SK-N-SH treated with all-trans-retinoic acid at 6 μM for 48 hours (cell line): ENCODE results near the gene PDK1.

Experiments used
- ATAC-seq: fragments of 200-7000 bp; cut with Tn5 transposase; 3 replicates; pipeline ENCODE4 v1.9.1; 2020; ENCODE audit warnings: mild to moderate bottlenecking, moderate library complexity
- ARNTL ChIP-seq: fragments of 450-650 bp; formaldehyde crosslinking; IDR thresholded peaks from 2 replicates; pipeline ENCODE4 v1.5.0; 2020; ENCODE audit warnings: low read depth, mild to moderate bottlenecking, moderate library complexity, borderline replicate concordance
- BACH2 ChIP-seq: fragments of 250-450 bp; sonication (Bioruptor Pico); IDR thresholded peaks from 2 replicates; pipeline ENCODE4 v1.9.0; 2021; ENCODE audit warnings: mild to moderate bottlenecking, borderline replicate concordance
- CSDC2 ChIP-seq: fragments of 250-450 bp; sonication (Bioruptor Pico); IDR thresholded peaks from 2 replicates; pipeline ENCODE4 v1.5.0; 2020; ENCODE audit warnings: mild to moderate bottlenecking, moderate library complexity
- GLIS3 ChIP-seq: fragments of 250-450 bp; sonication (Bioruptor Pico); IDR thresholded peaks from 2 replicates; pipeline ENCODE4 v1.5.0; 2020; ENCODE audit warnings: mild to moderate bottlenecking, moderate library complexity
- ISL1 ChIP-seq: fragments of 250-450 bp; sonication (Bioruptor Pico); IDR thresholded peaks from 2 replicates; pipeline ENCODE4 v2.1.2; 2022; ENCODE audit warnings: mild to moderate bottlenecking, moderate library complexity
- OSR1 ChIP-seq: fragments of 250-450 bp; sonication (Bioruptor Pico); IDR thresholded peaks from 2 replicates; pipeline ENCODE4 v1.8.0; 2022; ENCODE audit warnings: moderate library complexity, mild to moderate bottlenecking, inconsistent platforms
- PPARA ChIP-seq: fragments of 250-450 bp; sonication (Bioruptor Pico); IDR thresholded peaks from 2 replicates; pipeline ENCODE4 v1.5.0; 2020; ENCODE audit warnings: mild to moderate bottlenecking, borderline replicate concordance
- RARB ChIP-seq: fragments of 250-450 bp; sonication (Bioruptor Pico); IDR thresholded peaks from 2 replicates; pipeline ENCODE4 v1.8.0; 2021; ENCODE audit warnings: mild to moderate bottlenecking, moderate library complexity
- SNAI2 ChIP-seq: fragments of 250-450 bp; sonication (Bioruptor Pico); IDR thresholded peaks from 2 replicates; pipeline ENCODE4 v1.5.0; 2020; ENCODE audit warnings: mild to moderate bottlenecking, moderate library complexity
- TCF4 ChIP-seq: fragments of 250-450 bp; sonication (Bioruptor Pico); IDR thresholded peaks from 2 replicates; pipeline ENCODE4 v1.8.0; 2021; ENCODE audit warnings: mild to moderate bottlenecking, moderate library complexity, borderline replicate concordance
- TOX ChIP-seq: fragments of 250-450 bp; sonication (Bioruptor Pico); IDR thresholded peaks from 2 replicates; pipeline ENCODE4 v1.8.0; 2021; ENCODE audit warnings: mild to moderate bottlenecking, moderate library complexity, borderline replicate concordance
- ZC3H10 ChIP-seq: fragments of 250-450 bp; sonication (Bioruptor Pico); IDR thresholded peaks from 2 replicates; pipeline ENCODE4 v1.5.1; 2021; ENCODE audit warnings: mild to moderate bottlenecking, moderate library complexity
- ZFP30 ChIP-seq: fragments of 450-650 bp; formaldehyde crosslinking; IDR thresholded peaks from 2 replicates; pipeline ENCODE4 v1.5.0; 2022; ENCODE audit warnings: mild to moderate bottlenecking, moderate library complexity
- ZNF565 ChIP-seq: fragments of 450-650 bp; formaldehyde crosslinking; conservative IDR thresholded peaks from 2 replicates; pipeline ENCODE4 v1.5.0; 2020; ENCODE audit warnings: low read depth, mild to moderate bottlenecking, moderate library complexity
- ZNF70 ChIP-seq: fragments of 450-650 bp; formaldehyde crosslinking; IDR thresholded peaks from 2 replicates; pipeline ENCODE4 v1.5.0; 2020; ENCODE audit warnings: mild to moderate bottlenecking, moderate library complexity
- ZNF8 ChIP-seq: fragments of 450-650 bp; formaldehyde crosslinking; IDR thresholded peaks from 2 replicates; pipeline ENCODE4 v1.5.0; 2020; ENCODE audit warnings: mild to moderate bottlenecking, moderate library complexity
- TF ChIP-seq, protein P1 (sequence below): fragments of 250-450 bp; sonication (Bioruptor Pico); IDR thresholded peaks from 2 replicates; pipeline ENCODE4 v1.5.0; 2020; ENCODE audit warnings: mild to moderate bottlenecking, moderate library complexity
- TF ChIP-seq, protein P2 (sequence below): fragments of 250-450 bp; sonication (Bioruptor Pico); IDR thresholded peaks from 2 replicates; pipeline ENCODE4 v1.5.1; 2021; ENCODE audit warnings: mild to moderate bottlenecking, moderate library complexity

Gene PDK1

DNA sequence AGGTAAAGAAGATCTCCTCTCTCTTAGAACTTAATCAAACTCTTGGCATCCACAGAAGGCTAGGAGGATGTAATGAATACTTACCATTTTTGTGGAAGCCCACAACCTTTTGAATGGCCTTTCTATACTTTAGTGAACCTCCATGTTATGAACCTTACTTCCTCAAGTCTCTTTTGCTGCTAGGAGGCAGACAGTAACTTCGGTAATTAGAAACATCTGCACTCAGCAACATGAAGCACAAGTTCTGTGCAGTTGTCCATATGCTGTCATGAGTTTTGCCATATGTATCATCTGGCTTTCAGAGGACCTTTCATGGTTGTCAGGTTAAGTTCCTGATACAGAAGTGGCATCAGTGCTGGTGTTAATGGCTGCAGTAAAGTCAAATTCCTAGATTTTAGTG lies 50.4 kb downstream of the PDK1 start:
- TF ChIP-seq OSR1 (CRISPR knock-in tag) = no peak
- TF ChIP-seq ZFP30 (CRISPR knock-in tag) = peak; percentile 77
- no peak for TF ChIP-seq ZC3H10 (CRISPR knock-in tag)
- TF ChIP-seq, protein P1, sequence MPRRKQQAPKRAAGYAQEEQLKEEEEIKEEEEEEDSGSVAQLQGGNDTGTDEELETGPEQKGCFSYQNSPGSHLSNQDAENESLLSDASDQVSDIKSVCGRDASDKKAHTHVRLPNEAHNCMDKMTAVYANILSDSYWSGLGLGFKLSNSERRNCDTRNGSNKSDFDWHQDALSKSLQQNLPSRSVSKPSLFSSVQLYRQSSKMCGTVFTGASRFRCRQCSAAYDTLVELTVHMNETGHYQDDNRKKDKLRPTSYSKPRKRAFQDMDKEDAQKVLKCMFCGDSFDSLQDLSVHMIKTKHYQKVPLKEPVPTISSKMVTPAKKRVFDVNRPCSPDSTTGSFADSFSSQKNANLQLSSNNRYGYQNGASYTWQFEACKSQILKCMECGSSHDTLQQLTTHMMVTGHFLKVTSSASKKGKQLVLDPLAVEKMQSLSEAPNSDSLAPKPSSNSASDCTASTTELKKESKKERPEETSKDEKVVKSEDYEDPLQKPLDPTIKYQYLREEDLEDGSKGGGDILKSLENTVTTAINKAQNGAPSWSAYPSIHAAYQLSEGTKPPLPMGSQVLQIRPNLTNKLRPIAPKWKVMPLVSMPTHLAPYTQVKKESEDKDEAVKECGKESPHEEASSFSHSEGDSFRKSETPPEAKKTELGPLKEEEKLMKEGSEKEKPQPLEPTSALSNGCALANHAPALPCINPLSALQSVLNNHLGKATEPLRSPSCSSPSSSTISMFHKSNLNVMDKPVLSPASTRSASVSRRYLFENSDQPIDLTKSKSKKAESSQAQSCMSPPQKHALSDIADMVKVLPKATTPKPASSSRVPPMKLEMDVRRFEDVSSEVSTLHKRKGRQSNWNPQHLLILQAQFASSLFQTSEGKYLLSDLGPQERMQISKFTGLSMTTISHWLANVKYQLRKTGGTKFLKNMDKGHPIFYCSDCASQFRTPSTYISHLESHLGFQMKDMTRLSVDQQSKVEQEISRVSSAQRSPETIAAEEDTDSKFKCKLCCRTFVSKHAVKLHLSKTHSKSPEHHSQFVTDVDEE = no peak
- no peak for TF ChIP-seq ISL1 (CRISPR knock-in tag)
- no peak for TF ChIP-seq SNAI2 (CRISPR knock-in tag)
- no peak for TF ChIP-seq BACH2 (CRISPR knock-in tag)
- TF ChIP-seq, all 23 proteins: peak for 1
- ATAC-seq = peak; percentile 73

DNA sequence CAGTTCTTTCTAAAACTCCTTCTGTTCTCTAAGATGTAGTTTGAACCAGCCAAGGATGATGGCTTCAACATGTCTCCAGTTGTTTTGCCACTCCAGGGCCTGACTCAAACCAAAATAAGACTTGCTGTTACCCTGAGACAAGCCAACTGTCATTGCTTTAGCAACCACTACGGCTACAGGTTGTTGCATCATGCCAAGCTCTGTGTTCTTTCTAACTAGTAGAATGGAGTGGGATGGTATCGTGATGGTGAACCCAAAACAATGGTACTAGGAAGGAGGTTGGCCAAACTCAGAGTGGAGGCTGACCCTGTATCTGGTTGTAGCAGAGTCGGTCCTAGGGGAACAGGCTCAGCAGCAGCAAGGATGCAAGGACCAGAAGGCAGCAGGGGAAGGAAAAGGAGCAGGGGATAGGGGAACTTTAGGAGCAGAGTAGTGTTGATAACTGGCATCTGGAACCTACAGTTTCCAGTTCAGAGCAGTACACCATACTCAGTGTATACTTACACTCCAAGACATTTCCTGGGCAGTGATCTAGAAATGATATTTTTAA lies 51.6 kb downstream of the PDK1 start:
- ATAC-seq = no peak
- TF ChIP-seq OSR1 (CRISPR knock-in tag) (no peak), TCF4 (CRISPR knock-in tag) (no peak), CSDC2 (CRISPR knock-in tag) (no peak)
- TF ChIP-seq, protein P1 = no peak

DNA sequence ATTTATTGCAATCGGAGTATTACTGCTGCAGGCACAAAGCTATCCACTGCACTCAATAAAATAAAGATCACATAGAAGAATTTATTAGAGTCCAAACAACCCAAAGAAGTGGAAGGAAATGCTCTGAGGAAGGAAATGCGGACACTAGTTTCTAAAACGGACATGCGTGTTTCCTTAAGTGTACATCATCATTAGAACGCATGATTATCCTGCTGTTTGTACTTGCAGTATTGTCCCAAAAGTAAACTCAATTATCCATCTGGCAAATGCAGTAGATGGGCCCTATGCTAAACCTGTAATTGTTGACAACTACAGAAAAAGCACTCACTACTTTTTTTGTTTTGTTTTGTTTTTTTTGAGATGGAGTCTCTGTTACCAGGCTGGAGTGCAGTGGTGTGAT lies 53.6 kb downstream of the PDK1 start:
- TF ChIP-seq ZNF8 (CRISPR knock-in tag) = no peak
- no peak for TF ChIP-seq ZNF70 (CRISPR knock-in tag)
- TF ChIP-seq CSDC2 (CRISPR knock-in tag) = no peak
- no peak for TF ChIP-seq PPARA (CRISPR knock-in tag)
- TF ChIP-seq, protein P1 = no peak
- no peak for TF ChIP-seq TCF4 (CRISPR knock-in tag)
- no peak for TF ChIP-seq ARNTL (CRISPR knock-in tag)
- TF ChIP-seq RARB (CRISPR knock-in tag) = no peak
- no peak for TF ChIP-seq ZNF565 (CRISPR knock-in tag)
- TF ChIP-seq GLIS3 (CRISPR knock-in tag) = no peak
- TF ChIP-seq, protein P2, sequence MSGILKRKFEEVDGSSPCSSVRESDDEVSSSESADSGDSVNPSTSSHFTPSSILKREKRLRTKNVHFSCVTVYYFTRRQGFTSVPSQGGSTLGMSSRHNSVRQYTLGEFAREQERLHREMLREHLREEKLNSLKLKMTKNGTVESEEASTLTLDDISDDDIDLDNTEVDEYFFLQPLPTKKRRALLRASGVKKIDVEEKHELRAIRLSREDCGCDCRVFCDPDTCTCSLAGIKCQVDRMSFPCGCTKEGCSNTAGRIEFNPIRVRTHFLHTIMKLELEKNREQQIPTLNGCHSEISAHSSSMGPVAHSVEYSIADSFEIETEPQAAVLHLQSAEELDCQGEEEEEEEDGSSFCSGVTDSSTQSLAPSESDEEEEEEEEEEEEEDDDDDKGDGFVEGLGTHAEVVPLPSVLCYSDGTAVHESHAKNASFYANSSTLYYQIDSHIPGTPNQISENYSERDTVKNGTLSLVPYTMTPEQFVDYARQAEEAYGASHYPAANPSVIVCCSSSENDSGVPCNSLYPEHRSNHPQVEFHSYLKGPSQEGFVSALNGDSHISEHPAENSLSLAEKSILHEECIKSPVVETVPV (CRISPR knock-in tag) = no peak
- no peak for TF ChIP-seq ISL1 (CRISPR knock-in tag)
- no peak for TF ChIP-seq TOX (CRISPR knock-in tag)
- ATAC-seq = no peak

DNA sequence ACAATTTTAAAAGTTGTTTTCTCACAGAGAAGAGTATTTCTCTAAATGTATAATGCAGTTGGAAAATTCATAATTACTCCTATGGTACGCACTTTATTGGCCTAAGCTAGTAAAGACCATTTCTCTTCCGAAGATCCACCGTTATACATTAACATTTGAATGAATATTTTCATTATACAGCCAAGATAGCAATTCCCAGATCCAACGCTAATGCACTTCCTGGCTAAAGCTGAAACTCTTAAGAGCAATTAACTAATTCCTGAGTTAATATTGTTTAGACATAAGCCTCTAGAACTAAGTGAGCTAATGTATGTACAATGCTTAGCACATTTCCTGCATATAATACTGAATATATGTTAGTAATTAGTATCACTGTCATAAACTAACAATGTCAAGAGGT lies 56.2 kb downstream of the PDK1 start:
- no peak for ATAC-seq
- peak; percentile 42; the same call in 1 of the 2 replicates for TF ChIP-seq ISL1 (CRISPR knock-in tag)
- no peak for TF ChIP-seq PPARA (CRISPR knock-in tag)
- TF ChIP-seq ZNF8 (CRISPR knock-in tag) = 0 out of 2 replicates have a peak, but pooled peaks have one; percentile 17
